ENCODE data around the gene TNRC6C.

The TNRC6C gene

DNA sequence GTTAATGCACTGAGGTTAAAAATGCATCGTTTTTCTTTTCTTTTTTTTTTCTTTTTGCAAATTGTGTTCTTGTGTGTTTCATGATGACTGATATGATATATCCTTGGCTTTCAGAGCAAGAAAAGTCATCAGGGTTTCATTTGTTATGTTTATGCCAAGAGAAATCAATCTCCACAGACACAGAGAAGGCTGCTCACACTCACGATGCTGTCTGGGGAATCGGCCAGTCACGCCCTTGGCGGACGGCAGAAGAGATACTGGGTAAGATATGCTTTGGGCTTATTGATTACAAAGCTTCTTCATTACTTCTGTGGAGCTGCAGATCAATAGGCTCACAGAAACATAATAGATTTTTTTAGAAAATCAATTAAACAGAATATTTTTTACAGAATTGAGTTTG, 42.2 kb upstream of the TNRC6C start:
- DNase-seq (ENCODE audit: low read depth): no peak
- TF ChIP-seq, protein P1, sequence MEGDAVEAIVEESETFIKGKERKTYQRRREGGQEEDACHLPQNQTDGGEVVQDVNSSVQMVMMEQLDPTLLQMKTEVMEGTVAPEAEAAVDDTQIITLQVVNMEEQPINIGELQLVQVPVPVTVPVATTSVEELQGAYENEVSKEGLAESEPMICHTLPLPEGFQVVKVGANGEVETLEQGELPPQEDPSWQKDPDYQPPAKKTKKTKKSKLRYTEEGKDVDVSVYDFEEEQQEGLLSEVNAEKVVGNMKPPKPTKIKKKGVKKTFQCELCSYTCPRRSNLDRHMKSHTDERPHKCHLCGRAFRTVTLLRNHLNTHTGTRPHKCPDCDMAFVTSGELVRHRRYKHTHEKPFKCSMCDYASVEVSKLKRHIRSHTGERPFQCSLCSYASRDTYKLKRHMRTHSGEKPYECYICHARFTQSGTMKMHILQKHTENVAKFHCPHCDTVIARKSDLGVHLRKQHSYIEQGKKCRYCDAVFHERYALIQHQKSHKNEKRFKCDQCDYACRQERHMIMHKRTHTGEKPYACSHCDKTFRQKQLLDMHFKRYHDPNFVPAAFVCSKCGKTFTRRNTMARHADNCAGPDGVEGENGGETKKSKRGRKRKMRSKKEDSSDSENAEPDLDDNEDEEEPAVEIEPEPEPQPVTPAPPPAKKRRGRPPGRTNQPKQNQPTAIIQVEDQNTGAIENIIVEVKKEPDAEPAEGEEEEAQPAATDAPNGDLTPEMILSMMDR (IDR thresholded peaks at IDR 0.05; ENCODE audit: control insufficient read depth, extremely low read depth, insufficient read depth): no peak
- H3K4me3 ChIP-seq (ENCODE audit: low read depth, low read length): no peak overlapping the region

DNA sequence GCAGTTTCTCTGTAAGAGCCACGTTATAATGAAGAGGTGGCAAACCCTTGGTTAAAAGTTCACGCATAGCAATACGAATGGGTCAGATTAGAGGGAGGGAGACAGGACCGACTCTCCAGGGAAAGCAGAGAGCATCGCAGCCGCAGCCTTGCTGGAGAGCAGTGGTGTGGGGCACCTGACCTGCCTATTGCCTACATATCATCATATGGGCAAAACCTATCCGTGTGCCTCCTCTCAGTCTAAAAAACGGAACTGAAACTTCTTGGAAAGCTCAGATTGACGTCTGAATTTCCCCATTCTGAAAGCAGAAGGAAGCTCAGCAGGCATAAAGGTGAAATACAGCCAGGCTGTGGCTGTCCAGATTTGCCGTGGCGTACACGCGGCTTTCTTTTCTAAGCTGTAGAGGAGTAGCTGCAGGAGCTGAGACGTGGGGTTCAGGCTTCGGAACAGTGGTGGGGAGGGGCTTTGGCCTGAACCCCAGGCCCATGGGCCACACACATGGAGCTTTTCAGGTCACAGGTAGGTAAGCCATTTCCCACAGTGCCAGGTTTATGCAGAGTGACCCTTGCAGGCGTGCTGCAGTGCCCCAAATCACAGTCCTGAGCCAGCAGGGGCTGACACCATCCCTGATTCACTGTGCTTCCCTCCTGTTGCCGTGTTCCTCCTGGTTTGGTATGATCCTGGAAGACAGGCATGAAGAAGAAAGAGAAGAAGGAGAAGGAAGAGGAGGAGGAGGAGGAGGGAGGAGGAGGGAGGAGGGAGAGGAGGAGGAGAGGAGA, 41.6 kb upstream of the TNRC6C start:
- DNase-seq (ENCODE audit: low read depth): no peak
- TF ChIP-seq, protein P1 (IDR thresholded peaks at IDR 0.05; ENCODE audit: control insufficient read depth, extremely low read depth, insufficient read depth): no peak
- no peak overlapping the region for H3K4me3 ChIP-seq (ENCODE audit: low read depth, low read length)

DNA sequence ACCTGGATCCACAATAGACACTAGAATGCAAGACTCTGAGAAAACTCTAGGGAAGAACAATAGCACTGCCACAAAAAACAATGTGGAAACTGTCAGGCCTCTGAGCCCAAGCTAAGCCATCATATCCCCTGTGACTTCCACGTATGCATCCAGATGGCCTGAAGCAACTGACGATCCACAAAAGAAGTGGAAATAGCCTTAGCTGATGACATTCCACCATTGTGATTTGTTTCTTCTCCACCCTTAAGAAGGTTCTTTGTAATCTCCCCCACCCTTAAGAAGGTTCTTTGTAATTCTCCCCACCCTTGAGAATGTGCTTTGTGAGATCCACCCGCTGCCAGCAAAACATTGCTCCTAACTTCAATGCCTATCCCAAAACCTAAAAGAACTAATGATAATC, 39.2 kb upstream of the TNRC6C start:
- H3K4me3 ChIP-seq (ENCODE audit: low read depth, low read length): no peak overlapping the region
- no peak for DNase-seq (ENCODE audit: low read depth)
- TF ChIP-seq, protein P1 (IDR thresholded peaks at IDR 0.05; ENCODE audit: control insufficient read depth, extremely low read depth, insufficient read depth): no peak

DNA sequence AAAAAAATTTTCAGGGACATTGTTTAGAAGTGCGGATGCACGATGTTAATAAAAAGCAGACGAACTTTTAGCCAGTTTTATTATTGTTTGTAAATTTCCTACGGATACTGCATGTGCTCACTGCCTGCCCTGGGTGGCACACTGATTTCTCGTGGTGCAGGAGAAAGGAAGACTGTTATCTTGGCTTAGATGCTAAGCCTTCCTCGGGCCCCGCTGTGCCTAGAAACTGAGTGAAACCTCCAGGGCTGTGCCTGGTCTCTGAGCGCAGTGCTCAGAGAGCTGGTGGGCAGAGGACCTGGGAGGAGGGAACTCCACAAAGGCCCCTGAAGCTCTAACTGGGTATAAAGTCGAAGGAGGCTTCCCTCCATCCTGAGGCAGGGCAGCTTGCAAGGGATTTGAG, 35.4 kb upstream of the TNRC6C start:
- TF ChIP-seq, protein P1 (IDR thresholded peaks at IDR 0.05; ENCODE audit: control insufficient read depth, extremely low read depth, insufficient read depth): no peak
- no peak overlapping the region for H3K4me3 ChIP-seq (ENCODE audit: low read depth, low read length)
- no peak for DNase-seq (ENCODE audit: low read depth)

DNA sequence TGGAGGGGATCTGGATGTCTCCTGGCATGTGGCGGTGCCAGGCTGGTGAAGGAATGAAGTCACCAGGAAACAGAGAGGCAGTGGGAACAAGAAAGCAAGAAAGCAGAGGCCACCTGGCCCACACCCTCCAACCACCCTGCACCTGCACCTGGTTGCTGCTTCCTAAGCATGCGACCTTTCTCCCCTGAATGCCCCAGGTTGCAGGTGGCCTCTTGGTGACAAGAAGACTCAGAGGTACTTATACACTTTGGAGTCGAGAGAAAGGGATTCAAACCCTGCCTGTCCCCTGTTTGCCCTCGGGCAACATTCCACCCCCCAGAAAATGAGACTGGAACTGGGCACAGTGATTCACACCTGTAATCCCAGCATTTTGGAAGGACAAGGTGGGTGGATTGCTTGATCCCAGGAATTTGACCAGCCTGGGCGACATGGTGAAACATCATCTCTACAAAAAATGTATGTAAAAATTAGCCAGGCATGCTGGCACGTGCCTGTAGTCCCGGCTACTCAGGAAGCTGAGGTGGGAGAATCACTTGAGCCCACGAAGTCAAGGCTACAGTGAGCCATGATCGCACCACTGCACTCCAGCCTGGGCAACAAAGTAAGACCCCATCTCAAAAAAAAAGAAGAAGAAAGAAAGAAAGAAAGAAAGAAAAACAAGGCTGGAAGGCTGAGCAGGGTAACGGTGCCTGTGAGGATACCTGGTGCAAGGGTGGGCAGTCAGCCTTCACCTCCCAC, 34.6 kb upstream of the TNRC6C start:
- TF ChIP-seq, protein P1 (IDR thresholded peaks at IDR 0.05; ENCODE audit: control insufficient read depth, extremely low read depth, insufficient read depth): no peak
- DNase-seq (ENCODE audit: low read depth): no peak
- no peak overlapping the region for H3K4me3 ChIP-seq (ENCODE audit: low read depth, low read length)

DNA sequence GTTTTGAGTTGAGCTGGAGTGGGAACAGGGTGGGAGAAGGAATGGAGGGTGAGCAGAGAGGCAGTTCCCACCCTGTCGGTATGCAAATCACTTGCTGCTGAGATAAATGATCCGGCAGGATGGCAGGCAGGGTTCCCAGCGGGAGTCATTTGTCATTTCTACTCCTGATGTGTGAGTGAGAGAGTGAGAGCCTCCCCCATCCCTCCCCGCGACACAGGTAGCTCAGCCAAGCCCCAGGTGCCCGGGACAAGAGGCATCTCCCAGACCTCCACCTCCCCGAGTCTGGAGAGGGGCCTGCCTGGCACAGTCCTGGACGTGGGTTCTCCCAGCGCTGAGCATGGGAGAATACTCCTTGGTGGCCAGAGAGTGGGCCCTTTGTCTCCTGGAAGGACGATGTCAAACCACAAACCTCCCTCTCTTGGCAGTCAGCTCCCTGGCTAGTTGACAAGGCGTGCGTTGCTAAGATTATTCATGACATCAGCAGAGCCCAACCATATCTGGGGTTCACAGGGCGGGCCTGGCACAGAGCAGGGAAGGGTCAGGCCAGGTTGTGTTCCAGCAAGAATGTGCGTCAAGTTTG, 33.7 kb upstream of the TNRC6C start:
- H3K4me3 ChIP-seq (ENCODE audit: low read depth, low read length): no peak overlapping the region
- TF ChIP-seq, protein P1 (IDR thresholded peaks at IDR 0.05; ENCODE audit: control insufficient read depth, extremely low read depth, insufficient read depth): no peak
- DNase-seq (ENCODE audit: low read depth): no peak

All from LNCaP clone FGC (cell line).